ENCODE results near the gene FNTB.

- TF ChIP-seq CTCF (conservative IDR thresholded peaks at IDR 0.05) (peak; percentile 87), ZFX (IDR thresholded peaks at IDR 0.05) (no peak)
These were observed at the start of gene FNTB for GRCh38 chr14:64986648-64987437.
